Bronchial epithelial cell (primary cell): ENCODE results near the gene DZIP1L. TPM values are rescaled to one million over a fixed set of nuclear protein-coding genes. Genes with fewer than 3 reads are reported as not detected.

Experiments used
- DNase-seq: peaks from one replicate; pipeline ENCODE4 v3.0.0-alpha.2; 2010; ENCODE audit warnings: low read depth
- FAIRE-seq: peaks from 2 replicates; lab custom pipeline; 2011; peaks lifted over from hg19 to GRCh38; lab: Jason Lieb, UNC
- H3K27me3 ChIP-seq: 2 replicates; pipeline ENCODE4 v1.5.1; 2011; ENCODE audit warnings: low read length; ENCODE audit not compliant: control insufficient read depth, insufficient read depth
- H3K36me3 ChIP-seq: 2 replicates; pipeline ENCODE4 v1.5.1; 2011; ENCODE audit warnings: low read length; ENCODE audit not compliant: control insufficient read depth, insufficient read depth
- H3K4me3 ChIP-seq: 2 replicates; pipeline ENCODE4 v1.5.1; 2011; ENCODE audit warnings: mild to moderate bottlenecking, low read depth, low read length, control low read depth
- CTCF ChIP-seq: IDR thresholded peaks from 2 replicates; pipeline ENCODE4 v1.5.1; 2011; ENCODE audit warnings: mild to moderate bottlenecking, moderate library complexity, low read length, control low read depth, inconsistent platforms; ENCODE audit not compliant: insufficient read depth, severe bottlenecking
- total RNA-seq: library from RNA; depleted of rRNA; stranded (reverse); fragments of >200 nt; gene quantifications from 2 replicates; pipeline ENCODE4 v1.2.1, GENCODE V29; 2014

DZIP1L gene
- total RNA-seq, 1 donor from 2014 or later, result 2.1 TPM

GRCh38 chr3:138140940-138141339 is 25.5 kb upstream of the DZIP1L start:
- Histone ChIP-seq H3K27me3 (no peaks in the 10 kb centered on the region), H3K4me3 (no peak overlapping the region), H3K36me3 (no peaks in the 10 kb centered on the region)
- FAIRE-seq (no peak), DNase-seq (no peak)
- no peak for TF ChIP-seq CTCF

- no peak for FAIRE-seq
- DNase-seq, result no peak
- TF ChIP-seq CTCF, result no peak
- Histone ChIP-seq H3K36me3 (no peaks in the 10 kb centered on the region), H3K27me3 (no peaks in the 10 kb centered on the region), H3K4me3 (no peak overlapping the region)
Observed at GRCh38 chr3:138139691-138140090, 24.3 kb upstream of the DZIP1L start.

- H3K36me3 ChIP-seq, result no peaks in the 10 kb centered on the region
Observed at GRCh38 chr3:138137861-138138260, 22.5 kb upstream of the DZIP1L start.

GRCh38 chr3:138136201-138136600 is 20.8 kb upstream of the DZIP1L start:
- no peaks in the 10 kb centered on the region for H3K36me3 ChIP-seq
- no peak for FAIRE-seq
- H3K4me3 ChIP-seq, result no peak overlapping the region
- TF ChIP-seq CTCF, result no peak
- no peaks in the 10 kb centered on the region for H3K27me3 ChIP-seq
- DNase-seq, result no peak

More at GRCh38 chr3:138137861-138138260, 22.5 kb upstream of the DZIP1L start:
- Histone ChIP-seq H3K27me3 (no peaks in the 10 kb centered on the region), H3K4me3 (no peak overlapping the region)
- DNase-seq (no peak), FAIRE-seq (no peak)
- no peak for TF ChIP-seq CTCF

- H3K27me3 ChIP-seq, result no peaks in the 10 kb centered on the region
- TF ChIP-seq CTCF, result no peak
- H3K4me3 ChIP-seq, result no peak overlapping the region
- DNase-seq (no peak), FAIRE-seq (no peak)
- no peaks in the 10 kb centered on the region for H3K36me3 ChIP-seq
Observed at GRCh38 chr3:138135833-138136194, 20.4 kb upstream of the DZIP1L start.

GRCh38 chr3:138135146-138135832 is 19.9 kb upstream of the DZIP1L start:
- no peak for TF ChIP-seq CTCF
- no peaks in the 10 kb centered on the region for H3K36me3 ChIP-seq
- no peak for DNase-seq
- no peak for FAIRE-seq
- no peaks in the 10 kb centered on the region for H3K27me3 ChIP-seq
- H3K4me3 ChIP-seq, result no peak overlapping the region
